Astrocyte (in vitro differentiated cells and primary cell): ENCODE data around the gene PGK2.
"Not testable (repeated sequence)": the region's sequence is repeated elsewhere in the genome, so short reads cannot be mapped to it uniquely, and the experiment has no call there.

Source experiments
- EZH2 ChIP-seq: IDR thresholded peaks from 2 replicates; pipeline ENCODE4 v1.6.1; 2012; ENCODE audit warnings: mild to moderate bottlenecking, low read length, inconsistent platforms; ENCODE audit not compliant: insufficient read depth
- TF ChIP-seq, protein P1 (sequence below): IDR thresholded peaks from 2 replicates; pipeline ENCODE4 v1.5.1; 2011; ENCODE audit warnings: low read depth, mild to moderate bottlenecking, inconsistent platforms, low read length, moderate library complexity; ENCODE audit not compliant: insufficient read depth

DNA sequence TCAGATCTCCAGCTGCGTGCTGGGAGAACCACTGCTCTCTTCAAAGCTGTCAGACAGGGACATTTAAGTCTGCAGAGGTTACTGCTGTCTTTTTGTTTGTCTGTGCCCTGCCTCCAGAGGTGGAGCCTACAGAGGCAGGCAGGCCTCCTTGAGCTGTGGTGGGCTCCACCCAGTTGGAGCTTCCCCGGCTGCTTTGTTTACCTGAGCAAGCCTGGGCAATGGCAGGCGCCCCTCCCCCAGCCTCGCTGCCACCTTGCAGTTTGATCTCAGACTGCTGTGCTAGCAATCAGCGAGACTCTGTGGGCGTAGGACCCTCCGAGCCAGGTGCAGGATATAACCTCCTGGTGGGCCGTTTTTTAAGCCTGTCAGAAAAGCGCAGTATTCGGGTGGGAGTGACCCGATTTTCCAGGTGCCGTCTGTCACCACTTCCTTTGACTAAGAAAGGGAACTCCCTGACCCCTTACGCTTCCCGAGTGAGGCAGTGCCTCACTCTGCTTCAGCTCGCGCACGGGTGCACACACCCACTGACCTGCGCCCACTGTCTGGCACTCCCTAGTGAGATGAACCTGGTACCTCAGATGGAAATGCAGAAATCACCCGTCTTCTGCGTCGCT, 9.9 kb upstream of the PGK2 start:
- TF ChIP-seq EZH2 = not testable (repeated sequence)
- TF ChIP-seq, protein P1, sequence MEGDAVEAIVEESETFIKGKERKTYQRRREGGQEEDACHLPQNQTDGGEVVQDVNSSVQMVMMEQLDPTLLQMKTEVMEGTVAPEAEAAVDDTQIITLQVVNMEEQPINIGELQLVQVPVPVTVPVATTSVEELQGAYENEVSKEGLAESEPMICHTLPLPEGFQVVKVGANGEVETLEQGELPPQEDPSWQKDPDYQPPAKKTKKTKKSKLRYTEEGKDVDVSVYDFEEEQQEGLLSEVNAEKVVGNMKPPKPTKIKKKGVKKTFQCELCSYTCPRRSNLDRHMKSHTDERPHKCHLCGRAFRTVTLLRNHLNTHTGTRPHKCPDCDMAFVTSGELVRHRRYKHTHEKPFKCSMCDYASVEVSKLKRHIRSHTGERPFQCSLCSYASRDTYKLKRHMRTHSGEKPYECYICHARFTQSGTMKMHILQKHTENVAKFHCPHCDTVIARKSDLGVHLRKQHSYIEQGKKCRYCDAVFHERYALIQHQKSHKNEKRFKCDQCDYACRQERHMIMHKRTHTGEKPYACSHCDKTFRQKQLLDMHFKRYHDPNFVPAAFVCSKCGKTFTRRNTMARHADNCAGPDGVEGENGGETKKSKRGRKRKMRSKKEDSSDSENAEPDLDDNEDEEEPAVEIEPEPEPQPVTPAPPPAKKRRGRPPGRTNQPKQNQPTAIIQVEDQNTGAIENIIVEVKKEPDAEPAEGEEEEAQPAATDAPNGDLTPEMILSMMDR = not testable (repeated sequence)
